ENCODE measurements around the gene GPR108.

DNA sequence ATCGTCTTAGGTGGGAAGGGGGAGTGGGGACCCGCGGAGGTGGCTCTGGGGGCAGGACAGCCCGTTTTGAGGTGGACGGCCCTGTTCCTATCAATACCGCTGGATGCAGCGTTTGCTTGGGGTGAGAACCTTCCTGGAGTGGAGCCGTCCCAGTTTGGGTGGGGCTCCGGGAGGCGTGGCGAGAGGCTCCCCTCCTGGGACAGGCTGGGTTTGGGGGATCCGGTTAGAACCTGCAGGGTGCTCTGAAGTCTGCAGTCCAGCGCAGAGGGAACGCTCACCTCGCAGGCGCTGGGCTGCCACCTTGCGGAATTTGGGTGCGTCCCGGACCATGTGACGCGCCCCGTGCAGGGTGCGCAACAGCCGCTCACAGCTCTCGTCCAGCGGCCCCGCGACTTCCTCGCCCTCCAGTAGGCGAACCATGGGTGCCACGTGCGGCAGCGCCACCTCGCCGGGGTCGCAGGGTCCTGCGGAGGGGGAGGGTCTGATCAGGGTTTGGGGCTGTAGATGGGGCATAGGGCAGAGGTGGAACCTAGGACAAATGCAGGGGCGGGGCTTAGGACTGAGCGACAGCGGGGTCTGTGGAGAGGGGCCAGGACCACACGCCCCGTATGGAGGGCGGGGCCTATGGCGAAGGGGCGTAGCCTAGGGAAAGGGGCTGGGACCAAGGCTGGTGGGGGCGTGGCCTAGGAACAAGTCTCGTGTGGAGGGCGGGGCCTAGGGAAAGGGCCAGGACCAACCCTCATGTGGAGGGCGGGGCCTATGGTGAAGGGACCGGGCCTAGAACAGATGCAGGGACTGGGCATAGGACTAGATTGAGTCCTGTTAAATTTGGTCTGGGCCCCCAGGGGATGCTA is 16.0 kb upstream of the GPR108 start:
- TF ChIP-seq, protein P1, sequence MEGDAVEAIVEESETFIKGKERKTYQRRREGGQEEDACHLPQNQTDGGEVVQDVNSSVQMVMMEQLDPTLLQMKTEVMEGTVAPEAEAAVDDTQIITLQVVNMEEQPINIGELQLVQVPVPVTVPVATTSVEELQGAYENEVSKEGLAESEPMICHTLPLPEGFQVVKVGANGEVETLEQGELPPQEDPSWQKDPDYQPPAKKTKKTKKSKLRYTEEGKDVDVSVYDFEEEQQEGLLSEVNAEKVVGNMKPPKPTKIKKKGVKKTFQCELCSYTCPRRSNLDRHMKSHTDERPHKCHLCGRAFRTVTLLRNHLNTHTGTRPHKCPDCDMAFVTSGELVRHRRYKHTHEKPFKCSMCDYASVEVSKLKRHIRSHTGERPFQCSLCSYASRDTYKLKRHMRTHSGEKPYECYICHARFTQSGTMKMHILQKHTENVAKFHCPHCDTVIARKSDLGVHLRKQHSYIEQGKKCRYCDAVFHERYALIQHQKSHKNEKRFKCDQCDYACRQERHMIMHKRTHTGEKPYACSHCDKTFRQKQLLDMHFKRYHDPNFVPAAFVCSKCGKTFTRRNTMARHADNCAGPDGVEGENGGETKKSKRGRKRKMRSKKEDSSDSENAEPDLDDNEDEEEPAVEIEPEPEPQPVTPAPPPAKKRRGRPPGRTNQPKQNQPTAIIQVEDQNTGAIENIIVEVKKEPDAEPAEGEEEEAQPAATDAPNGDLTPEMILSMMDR (IDR thresholded peaks at IDR 0.05): peak in 4 of 6 experiments; percentile 34 to 53 (median 46)
- TF ChIP-seq POLR2A (IDR thresholded peaks at IDR 0.05): no peak

Data from thyroid gland (tissue), 4 donors.